WERI-Rb-1 (cell line): ENCODE results near the gene ARMC7.

ENCODE experiments used
- DNase-seq: peaks from one replicate; pipeline ENCODE4 v3.0.0-alpha.2; 2020
- H3K27ac ChIP-seq: fragments of 250-450 bp; sonication (Bioruptor Pico); 2 replicates; pipeline ENCODE4 v1.5.1; 2020; ENCODE audit warnings: mild to moderate bottlenecking, moderate library complexity
- H3K27me3 ChIP-seq: fragments of 250-450 bp; sonication (Bioruptor Pico); 2 replicates; pipeline ENCODE4 v1.5.1; 2021; ENCODE audit warnings: mild to moderate bottlenecking, low read depth, moderate library complexity; ENCODE audit not compliant: insufficient read depth, severe bottlenecking
- H3K36me3 ChIP-seq: fragments of 250-450 bp; sonication (Bioruptor Pico); 2 replicates; pipeline ENCODE4 v1.5.1; 2020; ENCODE audit warnings: mild to moderate bottlenecking, moderate library complexity
- H3K4me3 ChIP-seq: 2 replicates; pipeline ENCODE4 v1.5.1; 2011; ENCODE audit warnings: low read depth, mild to moderate bottlenecking, control low read depth, low read length
- H3K9me3 ChIP-seq: fragments of 250-450 bp; sonication (Bioruptor Pico); 2 replicates; pipeline ENCODE4 v1.5.1; 2021; ENCODE audit warnings: mild to moderate bottlenecking, moderate library complexity; ENCODE audit not compliant: severe bottlenecking
- CTCF ChIP-seq: IDR thresholded peaks from 2 replicates; pipeline ENCODE4 v1.5.1; 2011; ENCODE audit warnings: low read depth, mild to moderate bottlenecking, control low read depth, inconsistent platforms, low read length

The ARMC7 gene

DNA sequence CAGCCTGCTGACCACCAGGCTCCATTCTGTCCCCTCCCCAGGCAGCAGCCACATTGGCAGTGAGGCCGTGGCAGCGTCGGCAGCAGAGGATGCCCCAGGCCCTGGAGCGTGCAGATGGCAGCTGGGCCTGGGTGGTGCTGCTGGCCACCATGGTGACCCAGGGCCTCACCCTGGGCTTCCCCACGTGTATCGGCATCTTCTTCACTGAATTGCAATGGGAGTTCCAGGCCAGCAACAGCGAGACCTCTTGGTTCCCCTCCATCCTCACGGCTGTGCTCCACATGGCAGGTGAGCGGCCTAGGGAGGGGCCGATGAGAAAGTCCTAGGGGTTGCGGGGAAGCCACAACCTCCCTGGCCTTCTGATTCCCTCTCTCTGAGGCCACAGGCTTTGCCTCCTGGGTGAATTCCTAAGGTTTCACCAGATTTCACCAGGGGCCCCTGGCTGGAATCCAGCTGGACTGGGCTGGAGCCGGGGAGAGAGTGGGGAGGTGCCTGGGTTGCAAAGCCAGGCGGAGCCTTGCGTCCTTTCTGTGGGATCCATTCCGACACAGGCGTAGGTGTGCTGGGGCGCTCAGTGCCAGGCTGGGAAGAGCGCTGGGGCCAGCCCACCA, 16.1 kb upstream of the ARMC7 start:
- Histone ChIP-seq H3K27ac (no peak overlapping the region), H3K36me3 (no peaks in the 10 kb centered on the region), H3K27me3 (no peaks in the 10 kb centered on the region), H3K4me3 (no peak overlapping the region), H3K9me3 (peaks cover 3% of the 10 kb centered on the region)
- no peak for DNase-seq
- TF ChIP-seq CTCF = no peak

DNA sequence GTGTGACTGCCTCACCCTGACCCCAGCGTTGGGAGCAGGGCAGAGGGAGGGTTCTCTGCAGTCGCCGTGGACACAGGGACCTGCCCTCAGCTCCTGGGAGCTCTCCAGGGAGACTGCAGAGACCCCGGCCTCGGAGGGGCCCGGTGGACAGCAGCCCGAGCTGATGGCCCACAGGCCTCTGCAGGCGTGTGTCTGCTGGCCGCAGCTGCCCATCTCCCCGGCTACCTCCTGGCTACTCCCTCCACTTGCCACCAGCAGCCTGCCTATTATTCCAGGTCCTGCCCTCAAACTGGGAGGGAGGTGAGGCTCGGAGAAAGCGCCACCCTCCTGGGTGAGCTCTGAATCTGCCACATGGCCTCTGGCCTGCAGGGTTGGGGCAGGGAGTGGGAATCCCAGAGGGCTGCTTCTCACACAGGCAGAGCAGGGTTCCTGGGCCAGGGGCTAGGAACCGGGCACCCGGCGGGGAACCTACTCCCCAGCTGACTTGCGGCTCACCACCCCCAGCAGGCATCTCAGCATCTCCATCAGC, 14.8 kb upstream of the ARMC7 start:
- no peak overlapping the region for H3K4me3 ChIP-seq
- no peak overlapping the region for H3K27ac ChIP-seq
- peaks cover 3% of the 10 kb centered on the region for H3K9me3 ChIP-seq
- H3K36me3 ChIP-seq = no peaks in the 10 kb centered on the region
- H3K27me3 ChIP-seq = no peaks in the 10 kb centered on the region
- no peak for DNase-seq
- no peak for TF ChIP-seq CTCF

- no peak overlapping the region for H3K4me3 ChIP-seq
- no peak for DNase-seq
- H3K27me3 ChIP-seq = no peaks in the 10 kb centered on the region
- no peaks in the 10 kb centered on the region for H3K36me3 ChIP-seq
- no peak overlapping the region for H3K27ac ChIP-seq
- TF ChIP-seq CTCF = no peak
- H3K9me3 ChIP-seq = peaks cover 3% of the 10 kb centered on the region
These were observed 13.6 kb upstream of the ARMC7 start for GRCh38 chr17:75096082-75096625.

DNA sequence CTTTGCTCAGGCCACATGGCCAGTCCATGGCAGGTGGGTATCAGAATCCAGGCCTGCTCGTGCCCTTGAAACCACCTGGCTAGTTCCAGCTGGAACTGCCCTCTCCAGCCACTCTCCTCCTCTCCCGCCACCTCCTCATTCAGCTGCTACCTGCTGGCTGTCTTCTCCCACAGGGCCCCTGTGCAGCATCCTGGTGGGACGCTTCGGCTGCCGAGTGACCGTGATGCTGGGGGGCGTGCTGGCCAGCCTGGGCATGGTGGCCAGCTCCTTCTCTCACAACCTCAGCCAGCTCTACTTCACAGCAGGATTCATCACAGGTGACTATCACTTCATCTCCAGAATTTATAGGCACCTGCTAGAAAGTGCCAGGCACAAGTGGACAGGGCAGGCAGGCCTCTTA, 11.9 kb upstream of the ARMC7 start:
- H3K36me3 ChIP-seq = no peaks in the 10 kb centered on the region
- H3K27me3 ChIP-seq = no peaks in the 10 kb centered on the region
- DNase-seq = no peak
- H3K9me3 ChIP-seq = peaks cover 3% of the 10 kb centered on the region
- H3K27ac ChIP-seq = no peak overlapping the region
- no peak overlapping the region for H3K4me3 ChIP-seq
- no peak for TF ChIP-seq CTCF

- no peaks in the 10 kb centered on the region for H3K36me3 ChIP-seq
- no peak overlapping the region for H3K27ac ChIP-seq
- no peaks in the 10 kb centered on the region for H3K27me3 ChIP-seq
- peaks cover 3% of the 10 kb centered on the region for H3K9me3 ChIP-seq
- no peak for TF ChIP-seq CTCF
- H3K4me3 ChIP-seq = no peak overlapping the region
- no peak for DNase-seq
These were observed 10.9 kb upstream of the ARMC7 start for GRCh38 chr17:75098861-75099260.
